IMR-90 (cell line): Measurements from ENCODE around the gene RGS19. TPM values are rescaled to one million over a fixed set of nuclear protein-coding genes. Genes with fewer than 3 reads are reported as not detected.

Source experiments
- ATAC-seq: fragments of 200-7000 bp; cut with Tn5 transposase; 2 replicates; pipeline ENCODE4 v1.9.1; 2020; ENCODE audit warnings: low read depth, mild to moderate bottlenecking, moderate library complexity
- BruUV-seq: library from RNA; stranded (reverse); fragments of 400-500 nt; replicated peaks from 2 replicates; lab custom pipeline; 2021; lab: Mats Ljungman, UMichigan
- CTCF ChIA-PET: fragments of 300-600 bp; formaldehyde crosslinking; extraction: SDS; loops from one replicate; lab custom pipeline; 2021; ENCODE audit warnings: antibody characterized with exemption; lab: Yijun Ruan, JAX
- POLR2A ChIA-PET: fragments of 300-600 bp; sonication (Branson Sonifier 250); formaldehyde crosslinking; loops from one replicate; lab custom pipeline; 2022; ENCODE audit warnings: antibody characterized with exemption; ENCODE audit not compliant: unreplicated experiment; lab: Charles Lee
- DNase-seq: peaks from one replicate; pipeline ENCODE4 v3.0.0; 2013
- H2AFZ ChIP-seq: replicated peaks from 2 replicates; pipeline ENCODE3; 2013; ENCODE audit warnings: low read length, mild to moderate bottlenecking; ENCODE audit not compliant: poor library complexity
- H2AK5ac ChIP-seq: 2 replicates; pipeline ENCODE4 v1.6.1; 2013; ENCODE audit warnings: low read depth, low read length, inconsistent platforms
- H2AK9ac ChIP-seq: replicated peaks from 2 replicates; pipeline ENCODE3; 2013; ENCODE audit warnings: mild to moderate bottlenecking, low read depth, low read length, moderate library complexity; ENCODE audit not compliant: poor library complexity
- H2BK120ac ChIP-seq: 2 replicates; pipeline ENCODE4 v1.6.1; 2013; ENCODE audit warnings: low read depth, low read length, inconsistent platforms
- H2BK15ac ChIP-seq: 3 replicates; pipeline ENCODE4 v1.6.1; 2013; ENCODE audit warnings: low read depth, low read length, inconsistent platforms
- H2BK20ac ChIP-seq: 2 replicates; pipeline ENCODE4 v1.6.1; 2013; ENCODE audit warnings: low read depth, mild to moderate bottlenecking, inconsistent platforms, low read length, moderate library complexity
- H2BK5ac ChIP-seq: 2 replicates; pipeline ENCODE4 v1.6.1; 2013; ENCODE audit warnings: mild to moderate bottlenecking, low read depth, low read length, inconsistent platforms; ENCODE audit not compliant: poor library complexity, severe bottlenecking
- H3K14ac ChIP-seq: replicated peaks from 2 replicates; pipeline ENCODE4 v1.6.1; 2013; ENCODE audit warnings: low read depth, low read length, inconsistent platforms
- H3K18ac ChIP-seq: 2 replicates; pipeline ENCODE4 v1.6.1; 2013; ENCODE audit warnings: low read depth, low read length, control low read depth
- H3K23ac ChIP-seq: 2 replicates; pipeline ENCODE4 v1.6.1; 2013; ENCODE audit warnings: low read depth, low read length, inconsistent platforms
- H3K27ac ChIP-seq: 2 replicates; pipeline ENCODE4 v1.5.1; 2013; ENCODE audit warnings: mild to moderate bottlenecking, control low read depth, low read length; ENCODE audit not compliant: insufficient read depth
- H3K27me3 ChIP-seq: 2 replicates; pipeline ENCODE4 v1.6.1; 2013; ENCODE audit warnings: low read length; ENCODE audit not compliant: control insufficient read depth, insufficient read depth
- H3K36me3 ChIP-seq: 2 replicates; pipeline ENCODE4 v1.6.1; 2013; ENCODE audit warnings: low read length, mixed read lengths; ENCODE audit not compliant: control insufficient read depth, insufficient read depth
- H3K4ac ChIP-seq: 2 replicates; pipeline ENCODE4 v1.6.1; 2013; ENCODE audit warnings: low read depth, low read length, inconsistent platforms
- H3K4me1 ChIP-seq: 2 replicates; pipeline ENCODE4 v1.6.1; 2013; ENCODE audit warnings: low read length, mixed read lengths; ENCODE audit not compliant: control insufficient read depth, insufficient read depth
- H3K4me2 ChIP-seq: 2 replicates; pipeline ENCODE4 v1.6.1; 2013; ENCODE audit warnings: low read depth, mild to moderate bottlenecking, control low read depth, low read length, moderate library complexity
- H3K4me3 ChIP-seq: 2 replicates; pipeline ENCODE4 v1.5.1; 2013; ENCODE audit warnings: low read depth, mild to moderate bottlenecking, control low read depth, low read length, moderate library complexity; ENCODE audit not compliant: insufficient read depth
- H3K56ac ChIP-seq: 2 replicates; pipeline ENCODE4 v1.6.1; 2013; ENCODE audit warnings: low read length, inconsistent platforms; ENCODE audit not compliant: insufficient read depth; ENCODE audit errors: extremely low read depth
- H3K79me1 ChIP-seq, 2 experiments: 2 replicates each; pipeline ENCODE4 v1.6.1; 2013; ENCODE audit warnings: low read length in 2 of 2, inconsistent platforms in 1 of 2, low read depth in 1 of 2
- H3K9ac ChIP-seq: 2 replicates; pipeline ENCODE4 v1.6.1; 2013; ENCODE audit warnings: low read depth, low read length, control low read depth
- H3K9me1 ChIP-seq: 2 replicates; pipeline ENCODE4 v1.6.1; 2013; ENCODE audit warnings: low read length, inconsistent platforms; ENCODE audit not compliant: insufficient read depth
- H3K9me3 ChIP-seq: 2 replicates; pipeline ENCODE4 v1.6.1; 2013; ENCODE audit warnings: low read length; ENCODE audit not compliant: control insufficient read depth, insufficient read depth
- H4K20me1 ChIP-seq: 2 replicates; pipeline ENCODE4 v1.6.1; 2013; ENCODE audit warnings: low read length, inconsistent platforms; ENCODE audit not compliant: insufficient read depth
- H4K5ac ChIP-seq: 2 replicates; pipeline ENCODE4 v1.6.1; 2013; ENCODE audit warnings: mild to moderate bottlenecking, low read depth, low read length, control low read depth
- H4K8ac ChIP-seq, 2 experiments: 2 replicates each; pipeline ENCODE4 v1.6.1; 2013; ENCODE audit warnings: low read depth in 2 of 2, low read length in 2 of 2, control low read depth in 1 of 2, inconsistent platforms in 1 of 2
- H4K91ac ChIP-seq: 2 replicates; pipeline ENCODE4 v1.6.1; 2013; ENCODE audit warnings: low read depth, low read length, inconsistent platforms; ENCODE audit not compliant: insufficient read depth
- CEBPB ChIP-seq: IDR thresholded peaks from 2 replicates; pipeline ENCODE4 v1.6.1; 2012; ENCODE audit warnings: low read depth, low read length, improper control_type of control experiment
- CTCF ChIP-seq: conservative IDR thresholded peaks from 2 replicates; pipeline ENCODE4 v1.5.1; 2012; ENCODE audit warnings: mild to moderate bottlenecking, low read depth, low read length, improper control_type of control experiment
- ELK1 ChIP-seq: fragments of 150-350 bp; IDR thresholded peaks from 2 replicates; pipeline ENCODE4 v1.6.1; 2016; ENCODE audit warnings: low read depth, mild to moderate bottlenecking, low read length, moderate library complexity, borderline replicate concordance
- FOS ChIP-seq: fragments of 150-350 bp; IDR thresholded peaks from 2 replicates; pipeline ENCODE4 v1.6.1; 2016; ENCODE audit warnings: low read depth, low read length
- MAZ ChIP-seq: IDR thresholded peaks from 2 replicates; pipeline ENCODE4 v1.6.1; 2012; ENCODE audit warnings: low read depth, mild to moderate bottlenecking, low read length, improper control_type of control experiment, moderate library complexity, borderline replicate concordance
- MXI1 ChIP-seq: IDR thresholded peaks from 2 replicates; pipeline ENCODE4 v1.6.1; 2012; ENCODE audit warnings: low read depth, mild to moderate bottlenecking, low read length, moderate library complexity, borderline replicate concordance
- NFE2L2 ChIP-seq: fragments of 150-350 bp; IDR thresholded peaks from 2 replicates; pipeline ENCODE4 v1.6.1; 2016; ENCODE audit warnings: low read depth, mild to moderate bottlenecking, low read length
- POLR2A ChIP-seq: IDR thresholded peaks from 2 replicates; pipeline ENCODE4 v1.6.1; 2012; ENCODE audit warnings: mild to moderate bottlenecking, low read depth, low read length
- RAD21 ChIP-seq: IDR thresholded peaks from 2 replicates; pipeline ENCODE4 v1.6.1; 2012; ENCODE audit warnings: low read length, improper control_type of control experiment
- RCOR1 ChIP-seq: IDR thresholded peaks from 2 replicates; pipeline ENCODE4 v1.6.1; 2012; ENCODE audit warnings: mild to moderate bottlenecking, low read length, improper control_type of control experiment; ENCODE audit not compliant: insufficient replicate concordance
- RFX5 ChIP-seq: IDR thresholded peaks from 2 replicates; pipeline ENCODE4 v1.8.0; 2012; ENCODE audit warnings: low read depth, mild to moderate bottlenecking, low read length, moderate library complexity
- USF2 ChIP-seq: fragments of 150-350 bp; IDR thresholded peaks from 2 replicates; pipeline ENCODE4 v1.6.1; 2017; ENCODE audit warnings: mild to moderate bottlenecking, antibody characterized with exemption, low read length, low read depth
- WGBS, 2 experiments: methylation state at CpG; one replicate each; pipeline versions ENCODE4 v1.1.5 to v1.1.7; 2013; ENCODE audit warnings: missing lambda C conversion rate in 2 of 2; ENCODE audit not compliant: insufficient read length in 1 of 2; ENCODE audit errors: extremely low coverage in 2 of 2; 5-methylcytosine and 5-hydroxymethylcytosine counted together
- dilution Hi-C: fragments of 300-500 bp; cut with HindIII; formaldehyde crosslinking; loops from one replicate; pipeline ENCODE4 v1.14.3; 2018; ENCODE audit warnings: low sequenced_read_pairs; ENCODE audit not compliant: unreplicated experiment
- in situ Hi-C: fragments of 300-500 bp; cut with MboI; formaldehyde crosslinking; loops from 3 replicates; pipeline ENCODE4 v1.14.3; 2019; ENCODE audit warnings: low sequenced_read_pairs, inconsistent platforms, mixed read lengths
- intact Hi-C: fragments of 100-400 bp; cut with micrococcal nuclease; formaldehyde crosslinking; loops from 2 replicates; pipeline ENCODE4 v1.10.0; 2022
- polyA plus RNA-seq, 3 experiments: library from polyadenylated mRNA; depleted of rRNA; stranded (reverse); fragments of >200 nt; gene quantifications; 2 replicates each; pipeline ENCODE4 v1.2.3, GENCODE V29; 2012; ENCODE audit warnings: low replicate concordance in 1 of 3
- total RNA-seq: library from RNA; depleted of rRNA; stranded (reverse); fragments of >200 nt; gene quantifications from 2 replicates; pipeline ENCODE4 v1.2.3, GENCODE V29; 2012

Gene RGS19
- total and polyA plus RNA-seq, 2 of the 4 experiments (the other 2 are of a cell fraction): 7.7 to 17.5 TPM

GRCh38 chr20:64055396-64055892, 23.9 kb downstream of the RGS19 start:
- in situ Hi-C loops (no loop called here), dilution Hi-C loops (no loop called here), intact Hi-C loops (loop anchor here (5.0 kb wide), 1 partner anchor 518 kb away; the partner anchor contains the start of gene PTK6)
- Histone ChIP-seq H4K5ac (no peak overlapping the region), H3K27ac (no peak overlapping the region), H4K91ac (no peak overlapping the region), H2AK5ac (peak overlapping the region; percentile 16; the same call in 1 of the 2 replicates), H3K9me1 (no peaks in the 10 kb centered on the region), H2BK120ac (no peak overlapping the region), H3K9ac (no peak overlapping the region), H3K27me3 (peaks cover 20% of the 10 kb centered on the region; the same call in 1 of the 2 replicates), H3K23ac (no peak overlapping the region), H3K4ac (no peak overlapping the region), H3K9me3 (no peaks in the 10 kb centered on the region), H3K4me1 (peaks cover 5% of the 10 kb centered on the region), H2BK15ac (no peak overlapping the region), H3K4me2 (no peak overlapping the region), H3K56ac (no peak overlapping the region), H3K14ac (no peak overlapping the region), H2AK9ac (no peak overlapping the region), H2BK5ac (no peak overlapping the region), H2AFZ (no peak overlapping the region), H4K20me1 (no peaks in the 10 kb centered on the region), H3K36me3 (no peaks in the 10 kb centered on the region), H4K8ac (no peak overlapping the region), H3K4me3 (no peak overlapping the region), H2BK20ac (no peak overlapping the region), H3K18ac (no peak overlapping the region), H3K79me1 (no peaks in the 10 kb centered on the region)
- DNase-seq (no peak), ATAC-seq (no peak)
- 80% methylated on average over 1 of the region's 9 CpGs; no CpG with 5 or more reads in 1 of the 2 experiments for WGBS, 2 experiments
- BruUV-seq: no TSS peak
- TF ChIP-seq USF2: no peak
- no peak for TF ChIP-seq FOS
- TF ChIP-seq CEBPB: no peak
- TF ChIP-seq RCOR1: no peak
- TF ChIP-seq ELK1: no peak
- TF ChIP-seq POLR2A: no peak
- no peak for TF ChIP-seq MAZ
- TF ChIP-seq RAD21: no peak
- no peak for TF ChIP-seq RFX5
- TF ChIP-seq NFE2L2: no peak
- no peak for TF ChIP-seq CTCF
- TF ChIP-seq MXI1: no peak
- CTCF ChIA-PET: interaction anchor here (0.7 kb wide), 1 partner anchor 98 kb away, joined by 3 read pairs; no protein-coding TSS in a partner anchor
- POLR2A ChIA-PET: no interaction called here
